ENCODE results near the gene TGFBI.
A peak's percentile ranks its signal among the peaks of the same experiment; 100 is the strongest.

The TGFBI gene

GRCh38 chr5:136028782-136029742 is at the start of gene TGFBI:
TGFBI (plus strand) TSS chr5:136028988; CDS start chr5:136029056, 68 bp downstream.
- DNase-seq, result no peak

DNA sequence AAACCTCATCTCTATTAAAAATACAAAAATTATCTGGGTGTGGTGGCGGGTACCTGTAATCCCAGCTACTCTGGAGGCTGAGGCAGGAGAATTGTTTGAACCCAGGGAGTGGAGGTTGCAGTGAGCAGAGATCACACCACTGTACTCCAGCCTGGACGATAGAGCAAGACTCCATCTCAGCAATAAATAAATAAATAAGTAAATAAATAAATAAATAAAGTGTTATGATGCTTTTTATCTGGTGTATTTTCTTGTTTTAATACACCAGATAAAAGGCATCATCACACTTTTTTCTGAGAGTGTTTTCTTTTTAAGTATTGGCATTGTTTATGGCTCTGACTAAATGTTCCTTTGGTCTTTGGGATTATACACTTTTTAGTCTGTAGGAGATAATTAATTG is 49.8 kb upstream of the TGFBI start:
- no peak for DNase-seq

DNA sequence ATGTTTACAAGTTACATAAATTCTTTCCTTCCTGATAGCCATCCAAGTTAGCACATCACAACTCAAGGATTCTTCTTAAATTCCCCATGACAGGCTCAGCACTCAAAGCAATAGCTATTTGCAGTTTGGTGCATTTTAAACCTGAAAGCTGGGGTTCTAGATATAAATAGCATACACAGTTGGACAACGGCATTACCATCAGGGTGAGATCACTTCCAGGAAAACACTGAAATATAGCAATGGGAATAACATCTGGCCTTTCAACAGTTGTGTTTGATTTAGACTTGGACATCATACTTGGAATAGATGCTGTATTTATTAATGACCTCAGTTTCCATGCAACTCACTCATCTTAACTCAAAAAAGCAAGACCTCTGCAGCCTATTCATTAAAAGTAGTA is 49.3 kb upstream of the TGFBI start:
- no peak for DNase-seq

DNA sequence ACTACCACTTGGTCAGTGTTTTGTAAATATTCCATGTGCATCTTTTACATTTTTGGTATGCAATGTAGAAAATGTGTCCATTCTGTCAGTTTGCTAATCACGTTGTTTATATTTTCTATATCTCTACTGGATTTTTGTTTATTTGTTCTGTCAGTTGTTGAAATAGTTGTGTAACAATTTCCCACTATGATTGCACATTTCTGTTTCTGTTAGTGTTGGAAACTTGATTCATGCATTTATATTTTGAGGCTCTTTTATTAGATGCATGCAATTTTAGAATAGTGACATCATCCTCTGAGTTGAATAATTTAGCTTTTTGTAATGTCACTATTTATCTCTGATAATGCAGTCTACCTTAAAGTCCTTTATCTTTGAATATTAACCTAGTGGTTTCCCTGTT is 48.2 kb upstream of the TGFBI start:
- DNase-seq, result no peak

GRCh38 chr5:135985951-135986350 is 42.8 kb upstream of the TGFBI start:
- DNase-seq, result peak; percentile 15

DNA sequence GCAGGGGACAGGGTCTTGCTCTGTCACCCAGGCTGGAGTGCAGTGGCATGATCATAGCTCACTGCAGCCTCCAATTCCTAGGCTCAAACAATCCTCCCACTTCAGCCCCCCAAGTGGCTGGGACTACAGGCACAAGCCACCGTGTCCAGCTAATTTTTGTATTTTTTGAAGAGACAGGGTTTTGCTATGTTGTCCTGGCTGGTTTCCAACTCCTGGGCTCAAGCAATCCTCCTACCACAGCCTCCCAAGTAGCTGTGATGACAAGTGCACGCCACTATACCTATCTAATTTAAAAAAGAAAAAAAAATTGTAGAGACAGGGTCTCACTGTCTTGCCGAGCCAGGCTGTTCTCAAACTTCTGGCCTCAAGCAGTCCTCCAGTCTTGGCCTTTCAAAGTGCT is 42.4 kb upstream of the TGFBI start:
- DNase-seq, result no peak

DNA sequence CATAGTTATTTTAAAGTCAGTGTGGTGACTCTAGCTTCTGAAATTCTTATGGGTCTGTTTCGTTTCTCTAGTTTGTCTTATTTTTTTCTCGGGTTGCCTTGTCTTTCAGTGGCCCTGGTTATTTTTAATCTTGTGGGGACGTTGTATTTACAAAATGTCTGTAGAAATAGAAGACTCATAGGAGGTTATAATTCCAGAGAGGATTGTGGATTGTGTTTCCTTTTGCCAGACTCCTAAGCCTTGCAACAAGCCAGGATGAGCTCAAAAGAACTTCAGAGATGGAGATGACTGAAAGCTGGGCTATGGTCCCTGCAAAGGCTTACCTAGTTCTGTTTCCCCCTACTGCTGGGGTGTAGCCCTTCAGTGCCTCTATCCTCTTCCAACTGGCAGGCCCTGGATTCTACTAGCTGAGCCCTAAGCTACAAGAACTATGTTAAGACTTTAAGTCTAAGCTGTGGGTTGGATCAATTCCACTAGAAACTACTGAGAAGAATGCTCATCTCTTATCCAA is 41.8 kb upstream of the TGFBI start:
- DNase-seq, result no peak

GRCh38 chr5:135988546-135988945 is 40.2 kb upstream of the TGFBI start:
- DNase-seq, result no peak

GRCh38 chr5:135989686-135990085 is 39.1 kb upstream of the TGFBI start:
- no peak for DNase-seq

DNA sequence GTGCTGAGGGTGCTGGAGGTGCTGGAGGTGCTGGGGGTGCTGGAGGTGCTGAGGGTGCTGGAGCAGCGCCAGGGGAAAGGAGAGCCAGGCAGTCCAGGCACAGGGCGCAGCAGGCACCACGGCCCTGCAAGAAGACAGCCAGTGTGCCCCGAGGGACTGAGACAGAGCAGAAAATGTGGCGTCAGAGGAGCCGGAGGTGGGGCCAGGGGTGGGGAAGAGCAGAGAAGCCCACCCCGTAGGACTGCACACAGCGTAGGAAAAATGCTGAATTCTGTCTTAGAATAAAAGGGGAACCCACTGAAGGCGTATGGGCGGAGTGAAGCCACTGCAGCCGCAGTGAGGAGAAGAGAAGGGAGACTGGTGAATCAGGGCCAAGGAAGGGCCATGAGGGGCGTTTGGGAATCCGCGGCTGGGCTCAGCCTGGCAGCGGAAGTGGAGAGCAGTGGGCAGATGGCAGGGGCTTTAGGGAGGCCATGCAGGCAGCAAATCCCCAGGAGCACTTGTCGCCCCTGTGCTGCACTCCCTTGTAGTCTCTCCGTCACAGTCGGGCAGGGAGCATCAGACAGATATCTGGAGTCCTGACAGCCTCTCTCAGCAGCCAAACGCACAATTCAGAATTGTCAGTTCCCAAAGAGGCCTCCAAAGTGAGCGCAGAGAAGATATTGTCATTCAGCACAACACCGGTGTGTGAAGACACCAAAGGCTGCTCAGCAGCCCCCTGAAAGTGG is 38.1 kb upstream of the TGFBI start:
- no peak for DNase-seq

DNA sequence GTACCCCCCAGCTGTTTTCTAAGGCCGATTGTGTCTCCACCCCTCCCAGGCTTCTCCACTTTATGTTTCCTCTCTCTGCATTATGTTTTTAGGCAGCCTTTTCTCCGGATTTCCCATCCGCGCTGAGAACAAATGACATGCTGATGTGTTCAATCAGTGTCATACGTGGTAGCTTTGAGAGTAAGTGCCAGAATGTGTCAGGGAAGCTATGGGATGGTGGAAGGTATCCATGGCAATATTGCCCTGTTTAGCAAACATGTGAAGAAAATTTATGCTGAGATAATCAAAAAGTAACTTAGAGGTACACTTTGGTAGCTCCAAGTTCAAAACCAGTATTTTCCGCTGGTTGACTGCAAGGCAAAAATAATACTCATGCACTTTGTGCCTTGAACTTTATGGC is 37.4 kb upstream of the TGFBI start:
- no peak for DNase-seq

DNA sequence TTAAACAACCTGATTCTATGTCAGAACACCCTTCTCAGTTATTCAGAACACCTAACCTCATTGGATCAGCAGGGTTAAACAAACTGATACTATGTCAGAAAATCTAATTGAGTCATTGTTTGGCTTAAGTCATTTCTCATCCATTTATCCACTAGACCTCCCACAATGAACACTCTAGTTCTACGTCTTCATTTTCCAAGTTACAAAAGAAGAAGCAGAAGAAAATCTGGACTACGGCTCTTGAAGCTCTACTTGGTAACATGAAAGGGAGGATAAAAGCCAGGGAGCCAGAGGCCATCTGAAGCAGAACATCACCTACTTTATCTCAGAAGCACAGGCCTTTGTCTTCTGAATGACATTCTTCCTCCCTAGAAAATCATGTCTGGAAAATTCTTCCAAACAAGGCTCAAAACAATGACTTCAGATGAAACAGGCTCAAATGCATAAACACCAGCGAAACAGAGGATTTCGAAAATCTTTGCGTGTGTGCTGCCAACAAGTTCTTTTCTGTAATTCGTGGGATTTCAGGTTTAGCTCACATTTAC is 35.4 kb upstream of the TGFBI start:
- no peak for DNase-seq

DNA sequence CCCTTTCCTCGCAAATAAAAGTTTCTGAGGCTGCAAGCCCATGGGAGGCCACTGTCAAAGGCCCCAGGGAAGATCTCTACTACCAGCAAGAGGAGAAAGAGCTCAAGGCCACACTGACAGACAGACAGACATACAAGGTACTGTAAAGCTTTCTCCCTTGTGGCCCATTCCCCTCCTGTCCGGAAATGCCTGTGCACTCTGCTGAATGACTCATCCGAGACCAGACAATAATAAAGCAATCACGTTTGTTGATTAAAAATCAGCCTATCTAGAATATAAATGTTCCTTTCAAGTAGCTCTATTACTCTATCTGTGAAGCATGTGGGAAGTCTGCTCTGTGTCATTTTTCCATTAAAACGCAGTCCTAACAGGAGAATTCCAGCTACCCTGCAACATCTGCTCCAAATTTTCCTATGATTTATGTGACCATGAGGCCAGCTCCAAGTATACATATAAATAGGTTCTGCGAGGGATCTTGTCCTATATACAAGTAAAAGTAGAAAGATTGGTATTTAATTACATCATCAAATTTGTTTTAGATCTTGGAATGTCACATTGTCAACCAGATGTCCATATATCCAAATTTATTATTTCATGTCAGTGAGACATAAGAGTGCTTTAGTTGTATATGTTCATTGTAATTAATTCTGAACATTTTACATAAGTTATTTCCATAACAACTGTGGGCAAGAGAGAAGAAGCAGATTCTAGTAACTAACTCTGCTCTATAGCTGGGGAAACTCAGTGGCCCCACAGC is 34.7 kb upstream of the TGFBI start:
- DNase-seq, result no peak

DNA sequence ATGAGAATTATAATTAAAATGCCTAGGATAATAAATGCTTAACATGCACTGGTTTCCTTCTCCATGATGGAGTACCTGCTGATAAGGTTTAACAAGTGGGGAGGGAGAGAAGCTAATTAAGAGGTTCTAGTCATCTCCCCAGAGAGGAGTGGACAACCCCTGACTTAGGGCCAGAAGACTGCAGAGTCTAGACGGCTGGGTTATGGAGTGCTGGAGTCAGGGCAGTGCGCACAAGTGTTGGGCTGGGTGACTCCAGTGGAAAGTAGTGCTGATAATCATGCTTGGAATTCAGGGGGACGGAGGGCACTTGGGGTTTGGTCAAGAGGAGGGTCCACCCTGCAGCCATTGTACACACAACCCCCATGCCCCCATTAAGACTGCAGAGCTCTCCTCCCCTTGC is 32.8 kb upstream of the TGFBI start:
- no peak for DNase-seq

DNA sequence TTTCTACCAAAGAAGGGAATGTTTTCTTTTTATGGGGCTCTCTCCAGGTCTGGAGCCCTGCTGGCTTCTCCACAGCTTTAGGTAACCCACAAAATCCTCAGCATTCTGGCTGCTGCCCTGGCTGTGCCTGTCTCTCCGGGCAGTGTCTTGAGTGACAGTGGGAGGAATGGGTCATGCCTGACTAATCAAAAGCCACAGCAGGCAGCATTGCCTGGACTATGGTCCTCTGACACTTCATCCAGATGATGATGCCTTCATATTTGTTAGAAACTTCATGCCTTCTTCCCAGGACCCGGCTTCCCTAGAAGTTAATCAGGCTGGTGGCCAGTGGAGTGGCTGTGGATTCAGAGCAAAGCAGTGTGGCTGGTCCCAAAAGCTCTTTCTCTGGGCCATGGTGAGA is 32.2 kb upstream of the TGFBI start:
- no peak for DNase-seq

DNA sequence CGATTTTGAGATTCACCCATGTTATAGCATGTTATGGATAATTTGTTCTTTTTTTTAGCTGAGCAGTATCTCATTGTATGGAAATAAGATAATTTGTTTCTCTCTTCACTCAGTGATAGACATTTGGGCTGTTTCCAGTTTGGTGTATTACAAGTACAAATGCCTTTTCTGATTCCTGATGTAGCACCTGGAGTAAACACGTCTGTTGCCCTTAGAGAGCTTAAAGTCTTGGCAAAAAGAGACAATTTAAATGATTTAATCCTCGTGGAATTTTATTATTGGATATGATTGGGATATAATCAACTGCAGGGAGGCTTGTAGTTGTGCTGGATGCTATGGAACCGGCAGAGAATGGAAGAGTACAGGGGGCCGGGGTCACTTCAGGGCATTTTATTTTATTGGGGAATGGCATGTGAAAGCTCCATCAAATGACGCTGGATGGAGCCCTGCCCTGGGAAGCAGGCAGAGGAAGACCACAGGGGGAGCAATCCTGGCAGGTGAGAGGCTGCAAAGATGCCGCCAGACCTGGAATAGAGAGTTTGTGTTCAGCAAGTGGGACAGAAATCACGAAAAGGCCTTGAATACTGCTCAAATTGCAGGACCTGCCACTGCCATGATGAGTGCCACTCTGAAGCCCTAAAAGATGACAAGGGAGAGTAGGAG is 31.0 kb upstream of the TGFBI start:
- no peak for DNase-seq

GRCh38 chr5:135998889-135999288 is 29.9 kb upstream of the TGFBI start:
- no peak for DNase-seq

DNA sequence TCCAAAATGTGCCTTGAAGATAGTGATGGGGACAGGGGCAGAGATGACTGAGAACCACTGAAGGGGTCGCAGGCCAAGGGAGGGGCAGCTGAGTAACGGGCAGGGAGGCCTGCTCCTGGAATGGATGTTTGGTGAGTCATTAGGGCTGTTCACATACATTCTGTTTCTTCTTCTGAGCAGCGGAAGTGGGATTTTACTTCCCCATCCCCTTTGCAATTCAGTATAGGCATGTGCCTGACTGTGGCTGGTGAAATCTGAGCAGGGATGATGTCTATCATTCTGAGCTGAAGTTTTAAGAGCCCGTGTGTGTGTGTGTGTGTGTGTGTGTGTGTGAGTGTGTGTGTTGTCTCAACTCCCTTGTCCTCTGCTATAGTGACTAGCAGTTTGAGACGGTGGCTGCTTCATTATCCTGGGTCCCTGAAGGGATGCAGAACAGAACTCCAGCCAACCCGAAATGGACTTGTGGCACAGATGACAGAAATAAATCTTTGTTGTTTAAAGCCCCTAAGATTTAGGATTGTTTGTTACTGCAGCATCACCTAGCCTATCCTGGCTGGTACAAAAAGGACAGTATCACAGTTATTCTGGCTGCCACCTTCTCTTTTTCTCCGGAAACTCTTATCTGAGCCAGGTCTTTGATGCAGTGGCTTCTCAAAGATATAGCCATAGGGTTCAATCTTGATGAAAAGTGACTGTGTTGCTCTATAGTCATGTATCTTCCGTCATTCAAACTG is 29.2 kb upstream of the TGFBI start:
- peak; percentile 65 for DNase-seq

DNA sequence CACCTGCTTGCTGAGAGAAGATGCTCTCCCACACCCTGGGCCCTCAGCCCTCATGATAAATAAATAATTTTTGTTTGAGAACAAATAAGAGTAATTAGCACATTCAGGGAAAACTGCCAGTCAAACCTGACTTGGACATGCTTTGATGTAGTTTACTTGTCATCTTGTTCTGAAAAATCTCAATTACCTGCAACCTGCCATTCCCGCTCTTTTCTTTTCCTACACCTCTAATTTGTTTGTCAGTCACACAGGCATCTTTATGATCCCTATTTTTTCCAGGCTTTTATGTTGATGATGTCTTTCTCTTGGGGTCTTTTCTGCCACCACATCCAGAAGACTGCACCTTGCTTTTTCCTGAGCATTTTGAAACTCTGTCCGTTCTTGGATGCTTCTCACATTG is 28.6 kb upstream of the TGFBI start:
- DNase-seq, result no peak

DNA sequence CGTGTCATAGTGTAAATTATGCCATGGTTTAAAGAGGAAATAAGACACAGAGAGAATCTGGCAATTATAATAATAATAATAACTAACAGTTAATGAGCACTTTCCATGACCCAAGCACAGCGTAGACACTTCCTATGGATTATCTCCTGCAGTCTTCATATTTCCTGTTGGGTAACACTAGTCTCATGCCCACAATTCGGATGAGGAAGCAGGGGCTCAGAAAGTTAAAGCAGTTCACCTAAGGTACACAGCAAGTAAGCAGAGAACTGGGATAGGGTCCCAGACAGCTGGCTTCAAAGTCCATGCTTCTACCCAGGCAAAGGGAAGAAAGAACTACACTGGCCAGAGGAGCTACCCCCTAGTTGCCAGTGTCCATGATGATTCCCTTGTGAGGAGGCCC is 27.9 kb upstream of the TGFBI start:
- no peak for DNase-seq

- no peak for DNase-seq
Observed at GRCh38 chr5:136001466-136001981, 27.3 kb upstream of the TGFBI start.

All from OCI-M1 (cell line).